Mesothelial cell of epicardium (in vitro differentiated cells): ENCODE data around the gene TBC1D22A. TPM values are rescaled to one million over a fixed set of nuclear protein-coding genes. Genes with fewer than 3 reads are reported as not detected.
A peak's percentile ranks its signal among the peaks of the same experiment; 100 is the strongest.

Experiments used
- DNase-seq, 2 experiments: peaks; one replicate each; pipeline ENCODE4 v3.0.0; 2021; ENCODE audit warnings: low spot score in 2 of 2; ENCODE audit not compliant: unreplicated experiment in 2 of 2
- H3K27ac Mint-ChIP-seq: 2 replicates; pipeline ENCODE4 v1.8.0; 2021; ENCODE audit warnings: mixed read lengths
- H3K27me3 Mint-ChIP-seq: 2 replicates; pipeline ENCODE4 v1.8.0; 2021; ENCODE audit warnings: low read depth, mixed read lengths
- H3K36me3 Mint-ChIP-seq: 2 replicates; pipeline ENCODE4 v1.8.0; 2021; ENCODE audit warnings: mixed read lengths
- H3K4me1 Mint-ChIP-seq: 2 replicates; pipeline ENCODE4 v1.8.0; 2021; ENCODE audit warnings: mixed read lengths
- H3K4me3 Mint-ChIP-seq: 2 replicates; pipeline ENCODE4 v1.8.0; 2021; ENCODE audit warnings: mild to moderate bottlenecking, moderate library complexity, mixed read lengths
- H3K9me3 Mint-ChIP-seq: 2 replicates; pipeline ENCODE4 v1.8.0; 2021; ENCODE audit warnings: mixed read lengths
- total RNA-seq: library from RNA; stranded (reverse); gene quantifications from 3 replicates; pipeline ENCODE4 v1.2.1, GENCODE V29; 2021
- TF ChIP-seq, protein P1 (sequence below): fragments of 200-600 bp; sonication (generic); IDR thresholded peaks from one replicate; pipeline ENCODE4 v1.5.0; 2021; ENCODE audit warnings: antibody characterized with exemption; ENCODE audit not compliant: unreplicated experiment

TBC1D22A gene
- total RNA-seq, 1 donor from 2014 or later = 26.6 TPM

DNA sequence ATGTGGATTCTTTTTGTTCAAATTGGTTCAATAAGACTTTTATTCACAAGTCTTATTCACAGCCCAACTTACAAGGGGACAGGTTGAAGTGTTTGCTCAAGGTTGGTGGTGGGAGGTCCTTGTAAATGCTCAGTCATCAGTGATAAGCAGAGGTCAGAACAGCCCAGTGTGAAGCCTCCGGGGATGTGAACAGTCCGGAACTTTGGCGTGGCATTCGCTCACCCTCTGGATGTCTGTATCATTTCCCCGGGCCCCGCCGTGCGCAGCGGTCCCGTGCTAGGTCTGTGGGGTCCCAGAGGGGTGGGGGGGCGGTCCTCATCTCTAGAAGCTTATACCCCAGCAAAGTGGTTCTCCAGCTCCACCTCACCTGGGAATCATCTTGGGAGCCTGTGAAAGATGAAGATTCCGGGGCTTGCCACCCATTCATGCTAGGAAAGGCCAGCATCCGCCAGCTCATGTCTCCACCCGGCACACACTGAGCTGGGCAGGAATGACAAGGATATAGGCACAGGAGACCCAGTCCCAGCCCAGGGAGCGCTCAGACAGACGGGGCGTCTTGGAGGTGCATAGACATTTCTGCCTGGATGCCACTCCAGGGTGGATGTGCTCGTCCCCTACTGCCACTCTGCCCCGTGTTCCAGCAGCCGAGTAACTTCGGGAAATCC lies 327.5 kb downstream of the TBC1D22A start:
- DNase-seq = no peak
- H3K4me3 Mint-ChIP-seq = peak overlapping the region; percentile 72
- TF ChIP-seq, protein P1, sequence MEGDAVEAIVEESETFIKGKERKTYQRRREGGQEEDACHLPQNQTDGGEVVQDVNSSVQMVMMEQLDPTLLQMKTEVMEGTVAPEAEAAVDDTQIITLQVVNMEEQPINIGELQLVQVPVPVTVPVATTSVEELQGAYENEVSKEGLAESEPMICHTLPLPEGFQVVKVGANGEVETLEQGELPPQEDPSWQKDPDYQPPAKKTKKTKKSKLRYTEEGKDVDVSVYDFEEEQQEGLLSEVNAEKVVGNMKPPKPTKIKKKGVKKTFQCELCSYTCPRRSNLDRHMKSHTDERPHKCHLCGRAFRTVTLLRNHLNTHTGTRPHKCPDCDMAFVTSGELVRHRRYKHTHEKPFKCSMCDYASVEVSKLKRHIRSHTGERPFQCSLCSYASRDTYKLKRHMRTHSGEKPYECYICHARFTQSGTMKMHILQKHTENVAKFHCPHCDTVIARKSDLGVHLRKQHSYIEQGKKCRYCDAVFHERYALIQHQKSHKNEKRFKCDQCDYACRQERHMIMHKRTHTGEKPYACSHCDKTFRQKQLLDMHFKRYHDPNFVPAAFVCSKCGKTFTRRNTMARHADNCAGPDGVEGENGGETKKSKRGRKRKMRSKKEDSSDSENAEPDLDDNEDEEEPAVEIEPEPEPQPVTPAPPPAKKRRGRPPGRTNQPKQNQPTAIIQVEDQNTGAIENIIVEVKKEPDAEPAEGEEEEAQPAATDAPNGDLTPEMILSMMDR = no peak
- no peak overlapping the region for H3K27ac Mint-ChIP-seq
- H3K9me3 Mint-ChIP-seq = peaks cover 11% of the 10 kb centered on the region
- H3K36me3 Mint-ChIP-seq = peaks cover 8% of the 10 kb centered on the region
- H3K4me1 Mint-ChIP-seq = peaks cover 26% of the 10 kb centered on the region
- H3K27me3 Mint-ChIP-seq = no peaks in the 10 kb centered on the region

DNA sequence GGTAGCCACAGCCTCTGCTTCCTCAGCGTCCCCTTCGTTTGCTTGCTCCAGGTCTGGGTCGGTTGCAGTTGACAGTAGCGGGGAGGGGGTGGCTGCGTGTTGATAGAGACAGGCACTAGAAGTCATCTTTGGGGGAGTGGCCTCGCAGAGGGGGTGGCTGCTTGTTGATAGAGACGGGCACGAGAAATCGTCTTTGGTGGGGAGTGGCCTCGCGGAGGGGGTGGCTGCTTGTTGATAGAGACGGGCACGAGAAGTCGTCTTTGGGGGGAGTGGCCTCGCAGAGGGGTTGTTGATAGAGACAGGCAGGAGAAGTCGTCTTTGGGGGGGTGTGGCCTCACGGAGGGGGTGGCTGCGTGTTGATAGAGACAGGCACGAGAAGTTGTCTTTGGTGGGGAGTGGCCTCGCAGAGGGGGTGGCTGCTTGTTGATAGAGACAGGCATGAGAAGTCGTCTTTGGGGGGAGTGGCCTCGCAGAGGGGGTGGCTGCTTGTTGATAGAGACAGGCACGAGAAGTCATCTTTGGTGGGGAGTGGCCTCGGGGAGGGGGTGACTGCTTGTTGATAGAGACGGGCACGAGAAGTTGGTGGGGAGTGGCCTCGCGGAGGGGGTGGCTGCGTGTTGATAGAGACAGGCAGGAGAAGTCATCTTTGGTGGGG lies 328.3 kb downstream of the TBC1D22A start:
- peaks cover 8% of the 10 kb centered on the region for H3K36me3 Mint-ChIP-seq
- H3K27me3 Mint-ChIP-seq = no peaks in the 10 kb centered on the region
- no peak for DNase-seq
- H3K9me3 Mint-ChIP-seq = peaks cover 11% of the 10 kb centered on the region
- peak overlapping the region; percentile 72 for H3K4me3 Mint-ChIP-seq
- H3K27ac Mint-ChIP-seq = peak overlapping the region; percentile 78
- H3K4me1 Mint-ChIP-seq = peaks cover 26% of the 10 kb centered on the region
- TF ChIP-seq, protein P1 = no peak

DNA sequence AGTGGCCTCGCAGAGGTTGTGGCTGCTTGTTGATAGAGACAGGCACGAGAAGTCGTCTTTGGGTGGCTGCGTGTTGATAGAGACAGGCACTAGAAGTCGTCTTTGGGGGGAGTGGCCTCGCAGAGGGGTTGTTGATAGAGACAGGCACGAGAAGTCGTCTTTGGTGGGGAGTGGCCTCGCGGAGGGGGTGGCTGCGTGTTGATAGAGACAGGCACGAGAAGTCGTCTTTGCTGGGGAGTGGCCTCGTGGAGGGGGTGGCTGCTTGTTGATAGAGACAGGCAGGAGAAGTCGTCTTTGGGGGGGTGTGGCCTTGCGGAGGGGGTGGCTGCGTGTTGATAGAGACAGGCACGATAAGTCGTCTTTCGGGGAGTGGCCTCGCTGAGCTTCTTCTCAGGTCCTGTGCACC lies 328.8 kb downstream of the TBC1D22A start:
- H3K4me1 Mint-ChIP-seq = peaks cover 26% of the 10 kb centered on the region
- DNase-seq = no peak
- peak overlapping the region; percentile 72 for H3K4me3 Mint-ChIP-seq
- H3K27me3 Mint-ChIP-seq = no peaks in the 10 kb centered on the region
- peaks cover 11% of the 10 kb centered on the region for H3K9me3 Mint-ChIP-seq
- peak overlapping the region; percentile 78 for H3K27ac Mint-ChIP-seq
- TF ChIP-seq, protein P1 = no peak
- peaks cover 8% of the 10 kb centered on the region for H3K36me3 Mint-ChIP-seq

DNA sequence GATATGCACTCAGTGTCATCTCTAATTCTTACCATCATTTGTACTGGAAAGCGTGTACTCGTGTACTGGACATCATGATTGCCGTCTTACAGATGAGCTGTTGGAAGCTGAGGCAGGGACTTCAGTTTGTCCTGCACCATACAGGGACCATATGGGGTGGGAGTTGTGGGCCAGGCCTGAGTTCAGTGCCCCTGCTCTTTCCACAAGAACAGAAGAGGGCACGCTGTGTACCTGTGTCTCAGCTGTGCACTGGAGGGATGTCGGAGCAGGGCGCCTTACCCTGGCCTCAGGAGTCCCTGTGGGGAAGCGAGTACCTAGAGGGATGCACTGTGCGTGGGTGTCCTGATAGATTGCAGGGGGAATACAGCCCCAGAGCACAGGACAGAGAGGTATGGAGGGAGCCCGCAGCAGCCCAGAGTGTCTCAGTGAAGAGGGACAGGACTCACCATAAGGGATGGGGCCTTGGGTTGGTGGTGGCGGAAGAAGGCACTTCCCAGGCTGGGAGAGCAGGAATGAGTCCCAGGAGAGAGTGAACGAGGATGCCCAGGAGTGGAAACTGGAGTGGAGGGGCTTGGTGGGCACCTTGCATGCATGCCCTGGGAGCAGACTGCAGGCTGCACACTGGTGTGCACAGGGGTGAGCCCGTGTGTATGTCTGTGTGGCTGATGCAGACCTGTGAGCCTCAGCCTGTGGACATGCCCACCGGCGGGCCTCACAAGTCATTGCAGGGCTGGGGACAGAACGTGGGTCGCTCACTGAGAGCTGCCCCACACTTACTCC lies 329.7 kb downstream of the TBC1D22A start:
- no peak overlapping the region for H3K27ac Mint-ChIP-seq
- no peaks in the 10 kb centered on the region for H3K27me3 Mint-ChIP-seq
- TF ChIP-seq, protein P1 = no peak
- H3K36me3 Mint-ChIP-seq = peaks cover 8% of the 10 kb centered on the region
- H3K9me3 Mint-ChIP-seq = peaks cover 11% of the 10 kb centered on the region
- no peak for DNase-seq
- peaks cover 26% of the 10 kb centered on the region for H3K4me1 Mint-ChIP-seq
- H3K4me3 Mint-ChIP-seq = peak overlapping the region; percentile 72

DNA sequence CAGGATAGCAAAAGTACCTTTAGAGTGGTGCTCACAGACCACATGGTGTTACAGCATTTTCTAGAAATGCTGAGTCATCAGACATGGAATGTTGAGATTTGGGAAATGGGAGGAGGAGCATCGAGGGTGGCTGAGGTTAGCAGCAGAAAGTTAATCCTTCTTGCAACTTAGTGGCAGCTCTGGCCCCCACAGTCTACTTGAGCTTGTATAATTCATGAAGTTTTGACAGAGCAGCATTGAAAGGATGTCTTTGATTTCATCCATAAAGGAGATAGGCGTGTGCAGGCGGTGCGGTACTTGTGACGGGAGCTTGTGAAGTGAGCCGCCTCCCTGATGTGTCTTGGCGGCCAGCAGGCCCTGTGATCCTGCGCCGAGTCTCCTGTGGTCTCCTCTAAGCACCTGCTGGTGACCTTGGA lies 330.5 kb downstream of the TBC1D22A start:
- Mint-ChIP-seq H3K27me3 (no peaks in the 10 kb centered on the region), H3K36me3 (peaks cover 8% of the 10 kb centered on the region), H3K4me3 (no peak overlapping the region), H3K9me3 (peaks cover 11% of the 10 kb centered on the region), H3K4me1 (peaks cover 26% of the 10 kb centered on the region), H3K27ac (peak overlapping the region; percentile 35)
- TF ChIP-seq, protein P1 = no peak
- DNase-seq = no peak
